Measurements from ENCODE around the gene NUDCD3.

NUDCD3 gene

DNA sequence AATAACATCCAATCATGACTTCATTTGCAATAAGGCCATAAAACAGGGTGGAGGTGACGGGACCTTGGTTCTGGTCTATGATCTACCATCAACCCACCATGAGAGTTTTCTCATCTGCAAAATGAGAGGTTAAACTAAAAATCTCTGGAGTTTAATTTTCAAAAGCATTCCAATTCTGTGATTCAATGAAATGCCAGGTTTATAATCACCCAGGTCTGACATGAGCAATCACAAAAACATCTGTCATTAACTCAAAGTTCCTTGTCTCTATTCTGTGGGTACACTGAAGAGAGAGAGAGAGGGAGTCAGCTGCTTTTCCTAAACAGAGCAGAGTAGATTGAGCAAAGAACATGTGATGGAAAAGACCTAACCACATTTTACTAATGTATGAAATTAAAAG lies 75.4 kb downstream of the NUDCD3 start:
- no peak overlapping the region for H3K4me3 ChIP-seq (ENCODE audit: low read length)
- peak; percentile 9 for DNase-seq (ENCODE audit: low read depth)
- no peak overlapping the region for H3K9ac ChIP-seq (ENCODE audit: low read length)
- peaks cover 6% of the 10 kb centered on the region for H3K9me3 ChIP-seq (ENCODE audit: control insufficient read depth, low read length)
- H3K27me3 ChIP-seq (replicated peaks; ENCODE audit: control insufficient read depth, insufficient read depth, low read length) = no peaks in the 10 kb centered on the region
- peaks cover 26% of the 10 kb centered on the region for H3K36me3 ChIP-seq (ENCODE audit: control insufficient read depth, insufficient read depth, low read length, severe bottlenecking)
- peaks cover 4% of the 10 kb centered on the region for H3K4me1 ChIP-seq (ENCODE audit: control insufficient read depth, insufficient read depth, low read length)

DNA sequence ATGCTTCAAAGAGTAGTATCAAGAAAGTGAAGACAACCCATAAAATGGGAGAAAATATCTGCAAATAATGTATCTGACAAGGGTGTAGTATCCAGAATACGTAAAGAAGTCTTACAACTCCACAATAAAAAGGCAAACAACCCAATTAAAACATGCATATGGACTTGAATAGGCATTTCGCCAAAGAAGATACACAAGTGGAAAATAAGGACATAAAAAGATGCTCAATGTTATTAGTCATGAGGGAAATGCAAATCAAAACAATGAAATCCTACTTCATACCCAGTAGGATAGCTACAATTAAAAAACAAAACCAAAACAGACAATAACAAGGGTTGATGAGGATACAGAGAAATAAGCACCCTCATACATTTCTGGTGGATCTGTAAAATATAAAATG lies 79.2 kb downstream of the NUDCD3 start:
- H3K36me3 ChIP-seq (ENCODE audit: control insufficient read depth, insufficient read depth, low read length, severe bottlenecking) = peaks cover 22% of the 10 kb centered on the region
- H3K27me3 ChIP-seq (replicated peaks; ENCODE audit: control insufficient read depth, insufficient read depth, low read length) = no peaks in the 10 kb centered on the region
- peaks cover 9% of the 10 kb centered on the region for H3K9me3 ChIP-seq (ENCODE audit: control insufficient read depth, low read length)
- H3K4me1 ChIP-seq (ENCODE audit: control insufficient read depth, insufficient read depth, low read length) = peaks cover 4% of the 10 kb centered on the region
- no peak overlapping the region for H3K4me3 ChIP-seq (ENCODE audit: low read length)
- no peak overlapping the region for H3K9ac ChIP-seq (ENCODE audit: low read length)
- DNase-seq (ENCODE audit: low read depth) = no peak

- H3K4me3 ChIP-seq (ENCODE audit: low read length) = no peak overlapping the region
These were observed 81.9 kb downstream of the NUDCD3 start for GRCh38 chr7:44408596-44408995.

GRCh38 chr7:44403775-44404174 lies 86.7 kb downstream of the NUDCD3 start:
- Histone ChIP-seq H3K36me3 (ENCODE audit: control insufficient read depth, insufficient read depth, low read length, severe bottlenecking) (peaks cover 44% of the 10 kb centered on the region), H3K27me3 (replicated peaks; ENCODE audit: control insufficient read depth, insufficient read depth, low read length) (no peaks in the 10 kb centered on the region), H3K9me3 (ENCODE audit: control insufficient read depth, low read length) (no peaks in the 10 kb centered on the region), H3K9ac (ENCODE audit: low read length) (no peak overlapping the region), H3K4me3 (ENCODE audit: low read length) (no peak overlapping the region), H3K4me1 (ENCODE audit: control insufficient read depth, insufficient read depth, low read length) (no peaks in the 10 kb centered on the region)
- DNase-seq (ENCODE audit: low read depth) = no peak

More at GRCh38 chr7:44408596-44408995, 81.9 kb downstream of the NUDCD3 start:
- Histone ChIP-seq H3K9ac (ENCODE audit: low read length) (no peak overlapping the region), H3K36me3 (ENCODE audit: control insufficient read depth, insufficient read depth, low read length, severe bottlenecking) (peaks cover 37% of the 10 kb centered on the region), H3K9me3 (ENCODE audit: control insufficient read depth, low read length) (peaks cover 9% of the 10 kb centered on the region), H3K27me3 (replicated peaks; ENCODE audit: control insufficient read depth, insufficient read depth, low read length) (no peaks in the 10 kb centered on the region), H3K4me1 (ENCODE audit: control insufficient read depth, insufficient read depth, low read length) (no peaks in the 10 kb centered on the region)
- DNase-seq (ENCODE audit: low read depth) = no peak

GRCh38 chr7:44403176-44403759 lies 87.2 kb downstream of the NUDCD3 start:
- no peak for DNase-seq (ENCODE audit: low read depth)
- no peaks in the 10 kb centered on the region for H3K4me1 ChIP-seq (ENCODE audit: control insufficient read depth, insufficient read depth, low read length)
- peaks cover 44% of the 10 kb centered on the region for H3K36me3 ChIP-seq (ENCODE audit: control insufficient read depth, insufficient read depth, low read length, severe bottlenecking)
- H3K9me3 ChIP-seq (ENCODE audit: control insufficient read depth, low read length) = no peaks in the 10 kb centered on the region
- no peak overlapping the region for H3K4me3 ChIP-seq (ENCODE audit: low read length)
- no peaks in the 10 kb centered on the region for H3K27me3 ChIP-seq (replicated peaks; ENCODE audit: control insufficient read depth, insufficient read depth, low read length)
- H3K9ac ChIP-seq (ENCODE audit: low read length) = no peak overlapping the region

DNA sequence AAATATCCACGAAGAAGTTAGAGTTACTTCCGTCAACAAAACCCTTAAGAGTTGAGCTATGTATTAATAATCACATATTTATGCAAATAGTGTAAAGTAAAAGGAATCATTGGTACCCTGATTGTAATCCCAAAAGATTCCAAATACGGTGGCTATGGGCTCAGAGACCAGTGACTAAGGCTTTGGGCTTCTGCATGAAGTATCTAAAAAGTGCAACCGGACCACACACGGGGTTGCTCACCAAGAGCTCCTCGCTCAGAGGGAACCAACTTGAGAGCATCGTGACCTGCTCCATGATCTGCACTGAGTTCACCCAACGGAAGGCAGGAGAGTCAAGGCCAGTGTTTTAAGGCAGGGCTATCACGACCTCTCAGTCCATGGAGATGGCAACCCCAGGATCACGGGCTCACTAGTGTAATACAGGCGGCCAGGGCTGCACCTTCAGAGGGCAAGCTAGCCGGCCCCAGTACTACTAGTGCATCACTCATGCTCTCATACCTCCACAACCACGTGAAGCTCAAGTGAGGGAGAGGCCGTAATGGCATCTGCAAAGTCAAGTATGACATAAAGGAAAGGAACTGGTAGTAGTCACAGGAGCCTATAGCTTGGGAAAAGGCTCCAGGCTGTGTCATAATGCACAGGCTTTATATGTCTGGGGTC lies 87.9 kb downstream of the NUDCD3 start:
- Histone ChIP-seq H3K27me3 (replicated peaks; ENCODE audit: control insufficient read depth, insufficient read depth, low read length) (no peaks in the 10 kb centered on the region), H3K9ac (ENCODE audit: low read length) (no peak overlapping the region), H3K4me3 (ENCODE audit: low read length) (no peak overlapping the region), H3K9me3 (ENCODE audit: control insufficient read depth, low read length) (no peaks in the 10 kb centered on the region), H3K4me1 (ENCODE audit: control insufficient read depth, insufficient read depth, low read length) (no peaks in the 10 kb centered on the region), H3K36me3 (ENCODE audit: control insufficient read depth, insufficient read depth, low read length, severe bottlenecking) (peaks cover 44% of the 10 kb centered on the region)
- DNase-seq (ENCODE audit: low read depth) = no peak

DNA sequence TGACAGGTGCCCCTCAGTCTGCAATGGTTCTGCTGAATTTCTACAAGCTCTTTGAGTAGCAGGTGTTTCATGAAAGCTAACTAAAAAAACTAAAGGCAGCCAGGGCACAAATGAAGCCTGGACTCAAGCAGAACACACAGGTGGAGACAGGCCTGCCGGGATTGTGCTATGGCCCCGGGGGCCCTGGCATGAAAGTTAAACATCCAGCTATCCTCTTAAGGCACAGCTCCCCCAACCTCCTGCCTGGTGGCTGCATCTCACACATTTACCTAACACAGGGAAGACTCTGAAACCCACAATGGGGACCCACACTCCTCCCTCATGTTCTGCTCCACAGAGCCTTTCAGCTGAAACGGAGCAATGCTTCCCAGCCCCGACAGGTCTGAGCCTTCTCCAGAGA lies 88.8 kb downstream of the NUDCD3 start:
- DNase-seq (ENCODE audit: low read depth) = no peak
- no peak overlapping the region for H3K4me3 ChIP-seq (ENCODE audit: low read length)
- H3K36me3 ChIP-seq (ENCODE audit: control insufficient read depth, insufficient read depth, low read length, severe bottlenecking) = peaks cover 41% of the 10 kb centered on the region
- H3K9me3 ChIP-seq (ENCODE audit: control insufficient read depth, low read length) = no peaks in the 10 kb centered on the region
- no peaks in the 10 kb centered on the region for H3K4me1 ChIP-seq (ENCODE audit: control insufficient read depth, insufficient read depth, low read length)
- H3K27me3 ChIP-seq (replicated peaks; ENCODE audit: control insufficient read depth, insufficient read depth, low read length) = no peaks in the 10 kb centered on the region
- no peak overlapping the region for H3K9ac ChIP-seq (ENCODE audit: low read length)

- Histone ChIP-seq H3K36me3 (ENCODE audit: control insufficient read depth, insufficient read depth, low read length, severe bottlenecking) (peaks cover 43% of the 10 kb centered on the region), H3K9ac (ENCODE audit: low read length) (no peak overlapping the region), H3K4me1 (ENCODE audit: control insufficient read depth, insufficient read depth, low read length) (no peaks in the 10 kb centered on the region), H3K4me3 (ENCODE audit: low read length) (no peak overlapping the region), H3K9me3 (ENCODE audit: control insufficient read depth, low read length) (no peaks in the 10 kb centered on the region), H3K27me3 (replicated peaks; ENCODE audit: control insufficient read depth, insufficient read depth, low read length) (no peaks in the 10 kb centered on the region)
- no peak for DNase-seq (ENCODE audit: low read depth)
These were observed 90.4 kb downstream of the NUDCD3 start for GRCh38 chr7:44400033-44400511.

GRCh38 chr7:44398953-44399574 lies 91.4 kb downstream of the NUDCD3 start:
- DNase-seq (ENCODE audit: low read depth) = peak; percentile 65
- Histone ChIP-seq H3K36me3 (ENCODE audit: control insufficient read depth, insufficient read depth, low read length, severe bottlenecking) (peaks cover 42% of the 10 kb centered on the region), H3K9me3 (ENCODE audit: control insufficient read depth, low read length) (no peaks in the 10 kb centered on the region), H3K4me1 (ENCODE audit: control insufficient read depth, insufficient read depth, low read length) (no peaks in the 10 kb centered on the region), H3K4me3 (ENCODE audit: low read length) (no peak overlapping the region), H3K27me3 (replicated peaks; ENCODE audit: control insufficient read depth, insufficient read depth, low read length) (no peaks in the 10 kb centered on the region), H3K9ac (ENCODE audit: low read length) (no peak overlapping the region)

DNA sequence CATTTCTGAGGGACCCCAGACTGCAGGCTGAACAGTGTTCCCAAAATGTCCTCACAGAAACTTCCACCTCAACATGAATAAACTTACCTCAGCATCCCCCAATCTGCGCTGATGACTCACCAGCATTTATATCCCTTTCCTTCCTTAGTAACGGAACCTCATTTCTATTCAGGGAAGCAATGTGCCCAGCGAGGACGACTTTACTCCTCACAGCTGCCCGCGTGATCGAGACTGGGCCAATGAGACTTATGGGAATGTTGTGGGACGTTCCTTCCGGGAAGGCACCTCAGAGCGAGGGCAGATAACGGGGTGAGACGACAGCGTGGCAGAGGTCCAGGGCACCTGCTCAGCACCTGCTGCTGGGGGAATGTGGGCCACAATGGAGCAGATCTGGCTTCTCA lies 91.9 kb downstream of the NUDCD3 start:
- Histone ChIP-seq H3K9ac (ENCODE audit: low read length) (no peak overlapping the region), H3K4me3 (ENCODE audit: low read length) (no peak overlapping the region), H3K4me1 (ENCODE audit: control insufficient read depth, insufficient read depth, low read length) (no peaks in the 10 kb centered on the region), H3K27me3 (replicated peaks; ENCODE audit: control insufficient read depth, insufficient read depth, low read length) (no peaks in the 10 kb centered on the region), H3K36me3 (ENCODE audit: control insufficient read depth, insufficient read depth, low read length, severe bottlenecking) (peaks cover 41% of the 10 kb centered on the region), H3K9me3 (ENCODE audit: control insufficient read depth, low read length) (no peaks in the 10 kb centered on the region)
- DNase-seq (ENCODE audit: low read depth) = no peak

DNA sequence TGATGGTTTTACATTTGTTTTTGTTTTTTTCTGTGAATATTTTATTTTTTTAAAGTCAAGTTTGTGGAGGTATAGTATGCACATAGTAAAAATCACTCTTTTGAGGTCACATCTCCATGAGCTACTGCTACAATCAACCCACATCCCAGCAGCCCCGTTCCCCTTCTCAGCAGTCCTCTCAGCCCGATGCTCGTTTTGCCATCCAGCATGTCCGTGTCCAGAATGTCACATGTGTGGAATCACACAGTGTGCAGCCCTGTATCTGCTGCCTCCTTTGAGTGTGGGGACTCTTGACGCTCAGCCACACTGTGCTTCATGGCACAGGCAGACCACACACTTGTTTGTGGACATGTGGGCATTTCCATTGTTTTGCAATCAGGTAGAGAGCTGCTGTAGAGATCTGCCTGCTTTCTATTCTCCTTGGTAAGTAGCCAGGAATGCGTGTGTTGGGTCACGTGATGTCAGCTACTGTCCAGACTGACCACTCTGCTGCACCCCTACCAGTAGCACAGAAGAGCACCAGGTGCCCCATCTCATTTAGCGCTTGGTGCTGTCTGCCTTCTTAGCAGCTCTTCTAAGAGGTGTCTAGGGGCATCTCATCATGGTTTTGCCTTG lies 93.4 kb downstream of the NUDCD3 start:
- H3K9ac ChIP-seq (ENCODE audit: low read length) = no peak overlapping the region
- H3K4me1 ChIP-seq (ENCODE audit: control insufficient read depth, insufficient read depth, low read length) = no peaks in the 10 kb centered on the region
- no peak for DNase-seq (ENCODE audit: low read depth)
- H3K9me3 ChIP-seq (ENCODE audit: control insufficient read depth, low read length) = no peaks in the 10 kb centered on the region
- peaks cover 31% of the 10 kb centered on the region for H3K36me3 ChIP-seq (ENCODE audit: control insufficient read depth, insufficient read depth, low read length, severe bottlenecking)
- H3K27me3 ChIP-seq (replicated peaks; ENCODE audit: control insufficient read depth, insufficient read depth, low read length) = no peaks in the 10 kb centered on the region
- no peak overlapping the region for H3K4me3 ChIP-seq (ENCODE audit: low read length)

All from adipocyte (in vitro differentiated cells).